DOHH2 (cell line): ENCODE measurements around the gene IFRD1.

ENCODE experiments used
- H3F3A ChIP-seq: fragments of 200-600 bp; sonication (generic), shearing (Covaris generic); 2 replicates; pipeline ENCODE4 v1.6.0; 2016; ENCODE audit warnings: antibody characterized with exemption, mild to moderate bottlenecking; ENCODE audit not compliant: control insufficient read depth, insufficient read depth
- H3K27ac ChIP-seq: fragments of 200-600 bp; sonication (generic); 2 replicates; pipeline ENCODE4 v1.5.1; 2014; ENCODE audit warnings: low read depth, mild to moderate bottlenecking, low read length, moderate library complexity
- H3K27me3 ChIP-seq: fragments of 200-600 bp; sonication (generic); 2 replicates; pipeline ENCODE4 v1.6.1; 2014; ENCODE audit warnings: mild to moderate bottlenecking, low read length, mixed read lengths; ENCODE audit not compliant: control insufficient read depth
- H3K36me3 ChIP-seq: fragments of 200-600 bp; sonication (generic); 2 replicates; pipeline ENCODE4 v1.6.1; 2014; ENCODE audit warnings: mild to moderate bottlenecking, low read length, moderate library complexity, mixed read lengths; ENCODE audit not compliant: control insufficient read depth
- H3K4me1 ChIP-seq: fragments of 200-600 bp; sonication (generic); 2 replicates; pipeline ENCODE4 v1.6.1; 2014; ENCODE audit warnings: mild to moderate bottlenecking, low read length, mixed read lengths; ENCODE audit not compliant: control insufficient read depth
- H3K4me2 ChIP-seq: fragments of 200-600 bp; sonication (generic); 2 replicates; pipeline ENCODE4 v1.6.0; 2014; ENCODE audit warnings: mild to moderate bottlenecking, low read length, moderate library complexity
- H3K4me3 ChIP-seq: fragments of 200-600 bp; sonication (generic); 2 replicates; pipeline ENCODE4 v1.5.1; 2014; ENCODE audit warnings: mild to moderate bottlenecking, low read length, mixed read lengths
- H3K79me2 ChIP-seq: fragments of 200-600 bp; sonication (generic); 2 replicates; pipeline ENCODE4 v1.6.1; 2014; ENCODE audit warnings: mild to moderate bottlenecking, low read length, mixed read lengths; ENCODE audit not compliant: control insufficient read depth
- H3K9me2 ChIP-seq: fragments of 200-600 bp; sonication (generic); replicated peaks from 2 replicates; pipeline ENCODE4 v1.6.1; 2014; ENCODE audit warnings: mild to moderate bottlenecking, low read length, mixed read lengths; ENCODE audit not compliant: control insufficient read depth
- H3K9me3 ChIP-seq: fragments of 200-600 bp; sonication (generic); 2 replicates; pipeline ENCODE4 v1.6.1; 2014; ENCODE audit warnings: antibody characterized with exemption, low read length, mixed read lengths; ENCODE audit not compliant: control insufficient read depth, insufficient read depth
- H4K20me1 ChIP-seq: fragments of 200-600 bp; sonication (generic); 2 replicates; pipeline ENCODE4 v1.6.0; 2014; ENCODE audit warnings: low read depth, mild to moderate bottlenecking, antibody characterized with exemption, low read length, moderate library complexity; ENCODE audit not compliant: control insufficient read depth, insufficient read depth
- CTCF ChIP-seq: fragments of 200-600 bp; sonication (generic); IDR thresholded peaks from one replicate; pipeline ENCODE4 v1.5.1; 2014; ENCODE audit warnings: antibody characterized with exemption, mild to moderate bottlenecking, low read depth, low read length; ENCODE audit not compliant: poor library complexity, severe bottlenecking
- EZH2phosphoT487 ChIP-seq: fragments of 200-600 bp; sonication (generic); IDR thresholded peaks from 2 replicates; pipeline ENCODE4 v1.6.1; 2017; ENCODE audit warnings: borderline replicate concordance, mild to moderate bottlenecking, antibody characterized with exemption, low read length, moderate library complexity, mixed read lengths

The IFRD1 gene

GRCh38 chr7:112447406-112447805 is 2.9 kb upstream of the IFRD1 start:
- Histone ChIP-seq H3K4me1 (peaks cover 16% of the 10 kb centered on the region), H3K4me2 (no peak overlapping the region), H3K27ac (no peak overlapping the region), H3F3A (no peaks in the 10 kb centered on the region), H3K36me3 (peaks cover 18% of the 10 kb centered on the region), H3K9me2 (no peaks in the 10 kb centered on the region), H4K20me1 (peaks cover 14% of the 10 kb centered on the region; the same call in 1 of the 2 replicates), H3K9me3 (no peaks in the 10 kb centered on the region), H3K27me3 (no peaks in the 10 kb centered on the region), H3K79me2 (peaks cover 24% of the 10 kb centered on the region), H3K4me3 (no peak overlapping the region)
- TF ChIP-seq CTCF (no peak), EZH2phosphoT487 (no peak)

GRCh38 chr7:112448381-112448780 is 1.9 kb upstream of the IFRD1 start:
- H3K27ac ChIP-seq: no peak overlapping the region
- TF ChIP-seq CTCF (no peak), EZH2phosphoT487 (no peak)
- no peak overlapping the region for H3K4me2 ChIP-seq

GRCh38 chr7:112448891-112449290 is 1.4 kb upstream of the IFRD1 start:
- Histone ChIP-seq H3K27me3 (no peaks in the 10 kb centered on the region), H3K9me2 (no peaks in the 10 kb centered on the region), H3F3A (no peaks in the 10 kb centered on the region), H3K4me3 (no peak overlapping the region), H4K20me1 (peaks cover 28% of the 10 kb centered on the region; the same call in 1 of the 2 replicates), H3K79me2 (peaks cover 39% of the 10 kb centered on the region), H3K27ac (no peak overlapping the region), H3K4me2 (peak overlapping the region; percentile 87), H3K4me1 (peaks cover 31% of the 10 kb centered on the region), H3K36me3 (peaks cover 30% of the 10 kb centered on the region), H3K9me3 (no peaks in the 10 kb centered on the region)
- no peak for TF ChIP-seq EZH2phosphoT487
- TF ChIP-seq CTCF: no peak

More at GRCh38 chr7:112448381-112448780, 1.9 kb upstream of the IFRD1 start:
- no peaks in the 10 kb centered on the region for H3K9me3 ChIP-seq
- peaks cover 23% of the 10 kb centered on the region; the same call in 1 of the 2 replicates for H4K20me1 ChIP-seq
- no peaks in the 10 kb centered on the region for H3F3A ChIP-seq
- peaks cover 34% of the 10 kb centered on the region for H3K79me2 ChIP-seq
- H3K27me3 ChIP-seq: no peaks in the 10 kb centered on the region
- H3K4me1 ChIP-seq: peaks cover 26% of the 10 kb centered on the region
- H3K9me2 ChIP-seq: no peaks in the 10 kb centered on the region
- H3K36me3 ChIP-seq: peaks cover 25% of the 10 kb centered on the region
- no peak overlapping the region for H3K4me3 ChIP-seq

- Histone ChIP-seq H3K9me3 (no peaks in the 10 kb centered on the region), H3K79me2 (peaks cover 43% of the 10 kb centered on the region), H3K4me1 (peaks cover 31% of the 10 kb centered on the region), H3K4me3 (peak overlapping the region; percentile 88), H3K4me2 (peak overlapping the region; percentile 87), H3K27me3 (no peaks in the 10 kb centered on the region), H3F3A (no peaks in the 10 kb centered on the region), H4K20me1 (peaks cover 28% of the 10 kb centered on the region; the same call in 1 of the 2 replicates), H3K27ac (no peak overlapping the region), H3K9me2 (no peaks in the 10 kb centered on the region), H3K36me3 (peaks cover 33% of the 10 kb centered on the region)
- TF ChIP-seq CTCF: no peak
- TF ChIP-seq EZH2phosphoT487: no peak
Observed at GRCh38 chr7:112449353-112449752, 907 bp upstream of the IFRD1 start.
